Activated CD4-positive, alpha-beta T cell treated with anti-CD3 and anti-CD28 coated beads, Interleukin-2, amount 50 U/mL, for 4 hours (primary cell): Measurements from ENCODE around the gene NBAS.
A peak's percentile ranks its signal among the peaks of the same experiment; 100 is the strongest.

Experiments
- DNase-seq, 2 experiments: peaks; one replicate each; pipeline ENCODE4 v3.0.0-alpha.2; 2020

Gene NBAS

DNA sequence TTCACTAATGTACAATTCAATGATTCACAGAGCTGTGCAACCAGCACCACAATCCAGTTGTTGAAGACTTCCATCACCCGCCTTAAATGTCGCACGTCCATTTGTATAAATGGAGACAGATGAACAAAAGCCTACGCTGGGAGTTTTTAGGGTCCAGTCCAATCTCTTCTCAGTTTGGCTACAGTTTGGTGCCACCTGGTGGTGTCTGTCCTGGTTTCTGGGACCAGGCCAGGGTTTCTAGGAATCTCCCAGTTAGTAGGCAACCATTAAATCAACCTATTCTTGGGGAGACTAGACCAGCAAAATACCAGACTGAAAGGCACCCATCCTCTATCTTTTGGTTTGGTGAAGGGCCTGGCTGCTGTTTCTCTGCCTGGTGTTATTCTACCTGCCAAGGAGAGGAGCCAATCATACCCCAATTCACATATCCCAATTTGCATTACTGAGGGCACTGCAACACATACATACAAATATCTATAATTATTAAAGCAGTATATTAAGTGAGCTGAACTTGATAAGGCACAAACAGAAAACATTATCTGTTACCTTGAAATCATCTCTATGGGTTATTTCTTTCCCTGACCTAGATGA is 27.3 kb upstream of the NBAS start:
- DNase-seq = peak in 1 of 2 experiments; percentile 4

DNA sequence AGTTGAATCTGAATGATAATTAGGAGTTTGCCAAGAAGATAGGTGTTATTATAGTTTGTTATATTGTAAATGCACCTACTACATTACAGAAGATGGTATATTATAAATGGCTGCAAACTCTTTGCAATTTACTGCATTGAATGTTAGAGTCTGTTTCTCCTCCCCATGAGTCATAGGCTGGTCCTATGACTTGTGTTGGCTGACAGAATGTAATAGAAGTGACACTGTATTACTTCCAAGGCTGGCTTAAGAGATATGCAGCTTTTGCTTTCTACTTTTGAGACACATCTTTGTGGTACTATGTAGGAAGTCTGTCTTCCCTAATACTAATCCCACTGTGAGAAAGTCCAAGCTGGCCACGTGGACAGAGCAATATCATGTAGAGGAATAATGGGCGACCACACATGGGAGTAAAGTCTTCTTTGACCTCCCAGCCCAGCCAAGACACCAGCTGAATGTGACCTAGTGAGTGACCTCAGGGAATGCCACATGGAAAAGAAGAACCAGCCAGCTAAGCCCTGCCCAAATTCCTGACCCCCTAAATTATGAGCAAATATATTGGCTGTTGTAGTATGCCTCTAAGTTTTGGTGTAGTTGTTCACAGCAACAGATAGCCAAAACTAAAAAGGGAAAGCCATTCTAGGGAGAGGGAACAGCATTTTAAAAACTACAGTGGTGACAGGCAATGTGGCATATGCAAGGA is 23.8 kb upstream of the NBAS start:
- no peak for DNase-seq

DNA sequence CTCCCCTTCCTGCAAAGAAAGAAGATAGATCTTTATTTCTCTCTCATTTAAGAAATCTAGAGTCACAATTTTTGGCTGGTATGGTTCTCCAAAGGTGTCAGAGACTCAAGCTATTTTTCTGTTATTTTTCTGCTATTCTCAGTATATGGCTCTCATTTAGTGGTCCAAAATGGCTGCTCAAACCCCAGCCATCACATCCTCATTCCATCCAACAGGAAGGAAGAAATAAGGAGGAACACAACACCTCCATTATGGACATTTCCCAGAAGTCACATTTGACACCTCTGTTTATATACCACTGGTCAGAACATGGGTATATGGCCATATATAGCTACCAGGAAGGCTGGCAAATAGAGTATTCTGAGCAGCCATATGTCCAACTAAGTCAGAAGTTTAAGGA is 23.2 kb upstream of the NBAS start:
- DNase-seq = no peak

DNA sequence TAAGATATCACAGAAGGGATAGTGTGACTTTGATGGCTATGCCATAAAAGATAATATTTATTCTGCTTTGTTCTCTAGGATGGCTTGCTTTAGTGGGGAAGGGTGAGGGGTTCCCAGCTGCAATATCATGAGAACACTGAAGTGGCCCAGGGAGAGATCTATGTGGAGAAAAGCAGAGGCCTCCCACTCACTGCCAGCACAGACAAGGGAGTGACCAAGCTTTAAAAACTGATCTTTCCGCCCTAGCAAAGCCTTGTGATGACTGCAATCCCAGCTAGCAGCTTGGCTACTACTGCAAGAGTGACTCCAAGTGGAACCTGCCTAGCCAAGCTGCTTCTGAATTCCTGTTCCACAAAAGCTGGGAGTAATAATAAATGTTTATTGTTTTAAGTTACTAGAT is 22.7 kb upstream of the NBAS start:
- DNase-seq = no peak

DNA sequence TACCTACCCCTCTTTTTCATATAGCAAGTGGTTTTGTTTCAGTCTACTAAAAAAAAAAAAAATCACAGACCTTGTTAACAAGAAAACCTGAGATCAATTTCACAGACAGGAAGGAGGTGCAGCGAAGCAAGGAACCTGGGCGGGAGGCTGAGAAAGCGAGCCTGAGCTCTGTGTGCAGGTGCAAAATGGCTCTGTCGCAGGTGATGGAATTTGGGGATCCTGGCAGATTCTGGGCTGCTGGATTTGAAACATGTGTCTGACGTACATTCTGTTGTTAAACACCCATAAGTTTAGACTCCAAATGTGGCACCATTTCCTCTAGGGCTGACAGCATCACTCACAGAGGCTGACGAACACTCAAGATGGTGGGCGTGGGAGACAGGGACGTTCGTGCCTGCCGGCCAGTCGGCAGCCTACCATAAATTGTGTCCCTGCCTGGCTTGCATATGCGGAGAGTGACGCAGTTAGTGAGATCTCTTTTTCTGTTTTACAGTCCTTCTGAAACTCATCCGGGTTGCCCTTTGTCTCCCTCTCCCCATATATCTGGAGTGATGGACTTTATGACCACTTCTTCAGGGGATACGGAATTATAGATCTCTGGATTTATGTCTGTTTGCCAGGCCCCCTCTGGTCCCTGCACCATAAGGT is 21.7 kb upstream of the NBAS start:
- DNase-seq = no peak

DNA sequence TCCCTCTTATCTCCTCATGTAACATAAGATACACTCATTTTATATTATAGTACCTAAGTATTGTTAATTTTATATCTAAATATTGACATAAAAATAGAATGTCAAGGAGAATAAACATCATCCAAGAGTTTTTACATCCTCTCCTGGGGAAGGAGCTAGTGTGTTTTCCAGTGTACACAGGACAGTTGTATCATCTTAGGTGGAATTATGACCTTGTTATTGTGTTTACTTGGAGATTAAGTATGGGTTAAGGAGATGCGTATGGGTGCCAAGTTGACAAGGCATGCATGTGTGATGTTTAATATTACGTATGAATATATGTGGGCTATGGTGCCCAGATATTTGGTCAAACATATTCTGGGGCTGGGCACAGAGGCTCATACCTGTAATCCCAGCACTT is 19.3 kb upstream of the NBAS start:
- DNase-seq = no peak

DNA sequence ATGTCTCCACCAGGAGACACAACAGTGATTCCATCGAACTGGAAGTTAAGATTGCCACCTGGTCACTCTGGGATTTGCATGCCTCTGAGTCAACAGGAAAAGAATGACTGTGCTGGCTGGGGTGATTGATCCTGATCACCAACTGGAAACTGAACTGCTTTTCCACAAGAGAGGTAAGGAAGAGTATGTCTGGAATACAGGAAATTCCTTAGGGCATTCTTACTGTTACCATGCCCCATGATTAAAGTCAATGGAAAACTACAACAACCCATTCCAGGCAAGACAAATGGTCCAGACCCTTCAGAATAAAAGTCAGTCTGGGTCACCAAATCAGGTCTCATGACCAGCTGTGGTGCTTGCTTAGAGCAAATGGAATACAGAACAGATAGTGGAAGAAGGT is 18.5 kb upstream of the NBAS start:
- DNase-seq = no peak

DNA sequence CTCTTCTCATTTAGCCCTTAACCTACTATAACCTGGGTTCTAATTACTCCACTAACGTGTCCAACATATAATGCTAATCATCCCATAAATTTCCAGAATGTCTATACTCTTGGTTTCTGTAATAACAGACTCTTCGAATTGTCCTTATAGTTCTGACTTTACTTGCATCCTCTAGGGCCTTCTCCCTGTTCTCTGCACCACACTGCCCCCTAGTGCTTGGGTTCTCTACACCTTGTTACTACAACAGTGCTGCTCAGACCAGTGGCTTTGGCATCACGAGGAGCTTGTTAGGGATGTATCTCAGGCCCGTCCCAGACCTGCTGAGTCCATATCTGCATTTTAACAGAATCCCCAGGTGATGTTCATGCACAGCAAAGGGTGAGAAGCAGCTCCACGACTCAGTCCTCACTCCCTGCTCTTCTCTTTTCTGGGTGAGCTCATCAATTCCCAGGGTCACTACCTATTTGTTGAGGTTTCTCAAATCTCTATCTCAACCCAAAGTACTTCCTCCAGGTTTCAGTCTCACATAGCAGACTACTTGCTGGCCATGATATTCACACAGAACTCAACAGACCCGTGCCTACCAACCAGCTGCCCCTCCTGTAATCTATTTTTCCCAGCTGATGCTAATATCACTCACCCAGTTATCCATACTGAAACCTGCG is 16.1 kb upstream of the NBAS start:
- peak; percentile 89 to 90 for DNase-seq

DNA sequence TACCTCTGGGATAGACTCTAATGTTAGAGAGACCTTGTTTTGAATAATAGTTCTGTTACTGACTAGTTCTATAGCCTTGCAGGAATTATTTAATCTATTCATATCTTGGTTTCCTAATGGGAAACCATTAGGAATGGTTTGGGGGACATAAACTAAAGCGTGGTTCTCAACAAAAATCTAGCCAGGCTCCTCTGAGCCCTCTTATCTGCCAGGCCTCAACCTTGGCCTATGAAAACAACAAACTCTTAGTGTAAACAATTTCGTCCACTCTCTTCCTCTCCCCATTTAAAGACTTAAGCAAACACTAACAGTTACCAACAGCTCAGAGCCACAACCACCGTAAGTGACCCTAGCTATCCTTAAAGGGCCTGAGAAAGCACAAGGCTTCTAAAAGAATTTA is 10.6 kb upstream of the NBAS start:
- DNase-seq = no peak

DNA sequence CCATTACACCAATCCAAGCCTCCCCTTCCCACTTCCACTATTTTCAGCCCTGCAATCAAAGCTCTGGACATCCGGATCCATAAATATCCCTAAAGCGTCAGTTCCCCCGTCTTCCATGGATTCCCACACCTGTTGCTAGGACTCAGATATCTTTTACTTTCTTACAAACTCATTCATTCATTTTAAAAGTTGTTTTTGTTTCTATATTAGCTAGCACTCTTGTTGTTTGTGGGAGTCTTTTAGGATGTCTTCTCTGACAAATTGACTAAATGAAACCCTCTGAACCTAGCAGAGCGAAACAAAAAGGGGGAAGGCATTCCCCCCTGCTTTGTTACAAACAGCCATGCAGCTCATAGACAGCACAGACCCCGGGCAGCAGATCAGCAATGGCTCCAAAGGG is 9.0 kb upstream of the NBAS start:
- no peak for DNase-seq

DNA sequence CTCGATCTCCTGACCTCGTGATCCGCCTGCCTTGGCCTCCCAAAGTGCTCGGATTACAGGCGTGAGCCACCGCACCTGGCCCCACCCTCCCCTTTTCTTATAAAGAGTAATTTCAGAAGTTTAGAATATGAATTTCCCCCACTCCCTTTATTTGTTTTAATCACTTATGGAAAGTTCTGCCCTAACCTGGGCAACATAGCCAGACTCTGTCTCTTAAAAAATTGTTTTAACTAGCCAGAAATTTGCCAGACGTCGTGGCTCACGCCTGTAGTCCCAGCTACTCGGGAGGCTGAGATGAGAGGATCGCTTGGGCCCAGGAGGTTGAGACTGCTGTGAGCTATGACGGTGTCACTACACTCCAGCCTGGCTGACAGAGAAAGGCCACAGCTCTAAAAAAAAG is 7.7 kb upstream of the NBAS start:
- DNase-seq = no peak

DNA sequence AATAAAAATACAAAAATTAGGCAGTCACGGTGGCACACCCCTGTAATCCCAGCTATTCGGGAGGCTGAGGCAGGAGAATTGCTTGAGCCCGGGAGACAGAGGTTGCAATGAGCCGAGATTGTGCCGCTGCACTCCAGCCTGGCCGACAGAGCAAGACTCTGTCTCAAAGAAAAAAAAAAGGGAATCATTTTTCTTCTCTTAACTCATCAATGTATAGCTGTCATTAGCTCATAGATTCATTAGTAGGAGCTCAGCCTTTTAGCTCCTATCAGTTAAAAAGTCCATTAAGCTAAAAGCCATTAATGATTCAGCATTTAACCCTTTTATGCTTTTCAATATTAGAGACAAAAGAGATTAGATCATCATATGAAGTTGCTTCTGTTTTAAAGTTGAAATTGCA is 5.8 kb upstream of the NBAS start:
- no peak for DNase-seq

DNA sequence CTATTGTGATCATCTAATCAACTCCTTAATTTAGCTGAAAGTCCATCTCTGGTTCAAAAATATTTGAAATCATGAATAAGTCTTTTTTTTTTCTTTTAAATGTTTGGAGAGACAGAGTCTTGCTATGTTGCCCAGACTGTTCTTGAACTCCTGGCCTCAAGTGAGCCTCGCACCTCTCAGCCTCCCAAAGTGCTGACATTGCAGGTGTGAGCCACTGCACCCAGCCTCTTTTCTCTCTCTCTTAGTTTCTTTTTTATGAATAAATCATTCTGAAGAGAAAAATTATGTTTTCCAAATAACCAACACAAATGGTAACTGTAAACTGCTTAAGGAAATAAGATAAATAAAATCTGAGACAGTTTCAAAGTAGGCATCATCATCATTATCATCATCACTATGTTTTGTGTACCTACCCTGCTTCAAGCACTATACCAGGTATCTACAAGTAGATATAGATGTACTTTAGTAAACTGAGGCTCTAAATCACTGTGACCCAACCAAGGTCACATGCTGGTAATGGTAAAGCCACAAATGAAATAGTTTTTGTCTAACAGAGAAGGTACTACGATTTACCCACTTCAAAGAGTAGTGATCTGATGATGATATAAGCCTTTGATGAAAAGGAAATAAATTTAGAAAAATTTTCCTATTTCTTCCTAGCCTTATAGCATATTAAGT is 5.0 kb upstream of the NBAS start:
- no peak for DNase-seq

DNA sequence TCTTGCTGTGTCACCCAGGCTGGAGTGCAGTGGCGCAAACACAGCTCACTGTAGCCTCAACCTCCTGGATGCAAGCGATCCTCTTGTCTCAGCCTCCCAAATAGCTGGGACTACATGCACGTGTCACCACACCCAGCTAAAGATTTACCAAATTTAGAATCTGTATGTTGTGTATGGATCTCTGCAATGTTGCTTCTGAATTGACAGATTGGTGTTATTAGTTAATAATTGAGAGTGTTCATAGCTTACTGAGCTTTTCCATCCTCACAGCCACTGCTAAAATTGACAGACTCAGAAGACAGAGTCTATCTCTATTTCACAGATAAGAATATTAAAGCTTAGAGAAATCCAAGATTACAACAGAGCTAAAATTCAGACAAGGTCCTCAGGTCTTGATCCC is 4.3 kb upstream of the NBAS start:
- DNase-seq = no peak

DNA sequence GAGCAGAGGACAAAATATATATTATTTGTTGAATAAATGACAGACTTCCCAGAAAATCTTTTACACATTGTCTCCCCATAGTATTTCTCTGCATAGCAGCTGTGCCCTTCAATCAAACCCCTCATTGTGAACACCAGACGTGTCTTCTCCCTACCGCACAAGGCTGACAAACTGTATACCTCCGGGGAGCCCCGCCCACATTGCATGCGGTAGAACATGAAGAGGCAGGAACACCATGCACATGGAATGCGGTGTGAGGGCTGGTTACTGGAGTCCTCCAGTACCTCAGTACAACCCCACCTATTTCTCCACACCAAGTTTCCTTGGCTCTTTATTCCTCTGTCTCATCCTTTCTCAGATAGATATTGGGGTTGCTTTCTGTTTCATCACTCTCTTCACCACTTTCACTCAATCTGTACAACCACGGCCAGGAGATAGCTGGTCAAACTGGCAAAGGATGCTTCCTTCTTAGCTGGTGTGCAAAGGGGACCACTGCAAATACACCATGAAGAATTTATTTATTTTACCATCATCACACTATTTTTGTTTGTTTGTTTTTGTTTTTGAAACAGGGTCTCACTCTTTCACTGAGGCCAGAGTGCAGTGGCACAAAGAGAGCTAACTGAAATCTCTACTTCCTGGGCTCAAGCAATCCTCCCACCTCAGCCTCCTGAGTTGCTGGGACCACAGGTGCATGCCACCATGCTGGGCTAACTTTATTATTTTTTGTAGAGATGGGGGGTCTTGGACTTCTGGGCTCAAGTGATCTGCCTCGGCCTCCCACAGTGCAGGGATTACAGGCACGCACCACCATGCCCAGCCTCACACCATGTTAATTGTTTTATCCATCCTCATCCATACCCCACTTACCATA is 2.3 kb upstream of the NBAS start:
- DNase-seq = no peak

DNA sequence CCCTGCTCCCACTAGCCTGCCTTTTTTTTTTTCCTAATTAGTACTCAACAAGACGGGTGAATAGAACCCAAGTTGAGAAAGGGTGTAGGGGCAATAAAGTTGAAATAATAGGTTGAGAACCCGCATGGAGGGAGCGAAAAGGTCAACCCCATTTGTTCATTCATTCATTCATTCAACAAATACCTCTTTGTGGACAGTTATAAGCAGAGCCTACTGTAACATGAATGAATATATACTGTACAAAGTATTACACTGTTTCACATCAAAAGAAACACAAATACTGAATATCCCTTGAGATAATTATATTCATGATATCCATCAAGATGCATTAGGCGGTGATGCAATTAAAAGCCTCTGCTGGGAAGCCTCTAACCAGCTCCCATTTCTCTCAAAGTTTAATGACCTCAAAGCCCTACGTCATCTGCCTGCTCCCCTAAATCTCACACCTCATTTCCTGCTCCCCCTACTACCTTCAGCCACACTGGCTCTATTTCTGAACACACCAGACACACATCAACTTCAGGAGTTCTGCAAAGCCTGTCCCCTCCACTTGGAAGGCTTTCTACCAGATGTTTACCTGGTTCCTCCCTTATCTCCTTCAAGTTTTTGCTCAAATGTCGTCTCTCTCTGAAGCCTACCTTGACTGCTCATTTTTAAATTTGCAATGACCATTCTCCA is 1.4 kb upstream of the NBAS start:
- no peak for DNase-seq

DNA sequence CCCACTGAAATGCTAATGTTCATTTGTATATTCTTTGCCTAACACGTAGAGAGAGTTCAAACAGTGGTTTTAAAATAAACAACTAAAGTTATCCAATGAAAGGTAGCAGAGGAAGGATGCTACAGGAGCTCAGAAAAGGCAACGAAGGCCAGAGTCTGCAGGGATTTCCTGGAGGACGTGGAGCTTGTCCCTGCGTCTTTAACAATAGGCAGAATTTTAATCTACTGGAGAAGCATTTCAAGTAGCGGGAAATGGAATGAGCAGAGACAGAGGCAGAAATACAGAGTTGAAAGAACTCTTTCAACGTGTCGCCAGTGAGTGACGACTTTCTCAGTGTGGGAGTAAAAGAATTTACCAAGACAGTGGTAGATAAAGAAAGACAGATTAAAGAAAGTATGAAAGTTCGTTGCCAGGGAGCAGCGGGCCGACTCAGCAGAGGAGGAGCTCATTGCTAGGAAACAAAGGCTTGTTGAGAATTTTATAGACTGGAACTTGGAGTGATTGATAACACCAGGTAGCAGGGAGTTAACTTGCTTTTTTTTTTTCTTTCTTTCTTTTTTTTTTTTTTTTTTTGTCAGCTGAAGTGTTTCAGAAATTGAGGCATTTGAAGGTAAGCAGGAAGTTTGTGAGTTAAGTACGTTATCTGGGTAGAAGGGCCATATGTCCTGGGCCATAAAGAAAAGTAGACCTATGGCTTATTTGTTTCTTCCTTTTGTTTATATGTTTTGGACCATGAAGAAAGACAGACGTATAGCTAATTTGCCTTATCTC is 625 bp upstream of the NBAS start:
- DNase-seq = peak; percentile 17 to 22

DNA sequence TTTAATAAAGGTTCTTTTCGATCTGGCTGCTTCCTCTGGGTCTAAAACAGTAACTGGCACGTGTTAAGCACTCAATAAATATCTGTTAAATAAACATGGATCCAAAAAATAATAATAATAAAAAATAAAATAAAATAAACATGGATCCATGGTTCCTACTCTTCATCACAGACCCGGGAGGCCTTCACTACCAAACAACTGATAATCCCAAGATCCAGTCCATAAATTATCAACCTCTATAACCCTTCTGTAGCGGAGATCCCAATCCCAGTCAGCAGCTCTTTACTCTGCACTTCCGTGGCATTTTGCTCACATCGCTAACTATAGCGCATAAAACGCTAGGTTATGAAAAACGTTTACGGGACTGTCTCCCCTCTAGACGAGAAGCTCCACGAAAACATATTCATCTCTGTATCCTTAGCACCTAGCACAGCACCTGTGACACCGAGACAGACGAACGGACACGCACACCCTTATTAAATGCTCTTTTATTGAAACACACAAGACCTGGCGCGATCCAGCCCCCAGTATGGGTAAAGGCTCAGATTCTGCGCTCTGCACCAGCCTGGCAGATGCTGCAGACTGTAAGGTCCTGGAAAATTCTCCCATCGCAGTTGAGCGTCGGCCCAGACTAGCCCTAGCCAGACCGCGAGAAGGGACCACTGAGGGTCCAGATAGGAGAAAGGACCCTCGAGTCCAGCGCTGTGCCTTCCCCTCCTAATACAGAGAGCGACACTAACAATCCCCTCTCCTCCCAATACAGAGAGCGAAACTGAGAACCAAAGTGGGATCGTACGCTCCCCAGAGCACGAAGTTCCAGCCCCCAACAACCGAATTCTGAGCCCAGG is 770 bp downstream of the NBAS start:
- DNase-seq = no peak

DNA sequence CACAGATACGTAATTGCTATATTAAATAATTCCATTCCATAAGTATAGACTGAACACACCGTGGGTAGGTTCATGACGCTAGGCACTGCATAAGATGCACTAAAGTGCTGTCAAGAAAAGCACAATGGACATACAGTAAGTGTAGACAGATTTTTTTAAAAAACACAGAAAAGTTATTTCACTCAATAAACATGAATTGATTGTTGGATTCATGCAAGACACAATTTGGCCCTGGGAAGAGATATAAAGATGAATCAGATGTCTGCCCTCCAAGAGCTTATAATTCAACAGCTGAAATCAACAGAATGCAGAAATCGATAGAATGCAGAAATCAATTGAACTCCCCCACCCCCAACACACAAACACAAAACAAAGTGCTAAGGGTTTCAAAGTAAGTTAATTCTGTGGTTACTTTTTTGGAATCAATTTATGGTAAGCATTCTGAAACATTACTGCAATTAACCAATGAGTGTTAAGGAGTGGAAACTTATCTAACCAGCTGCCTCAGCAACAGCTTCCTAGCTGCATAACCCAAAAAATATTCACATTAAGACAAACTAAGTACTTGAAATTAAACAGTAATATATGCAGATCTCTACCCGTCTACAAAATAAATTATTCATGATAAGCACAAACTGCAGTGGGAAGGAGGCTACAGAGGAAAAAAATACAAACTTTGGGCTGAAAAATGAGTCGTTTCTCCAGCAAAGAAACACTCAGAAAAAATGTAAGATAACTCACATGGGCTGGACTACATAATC is 1.6 kb downstream of the NBAS start:
- no peak for DNase-seq
